ENCODE measurements around the gene ITPR2.
A peak's percentile ranks its signal among the peaks of the same experiment; 100 is the strongest.
"Not testable (repeated sequence)": the region's sequence is repeated elsewhere in the genome, so short reads cannot be mapped to it uniquely, and the experiment has no call there.

The ITPR2 gene

DNA sequence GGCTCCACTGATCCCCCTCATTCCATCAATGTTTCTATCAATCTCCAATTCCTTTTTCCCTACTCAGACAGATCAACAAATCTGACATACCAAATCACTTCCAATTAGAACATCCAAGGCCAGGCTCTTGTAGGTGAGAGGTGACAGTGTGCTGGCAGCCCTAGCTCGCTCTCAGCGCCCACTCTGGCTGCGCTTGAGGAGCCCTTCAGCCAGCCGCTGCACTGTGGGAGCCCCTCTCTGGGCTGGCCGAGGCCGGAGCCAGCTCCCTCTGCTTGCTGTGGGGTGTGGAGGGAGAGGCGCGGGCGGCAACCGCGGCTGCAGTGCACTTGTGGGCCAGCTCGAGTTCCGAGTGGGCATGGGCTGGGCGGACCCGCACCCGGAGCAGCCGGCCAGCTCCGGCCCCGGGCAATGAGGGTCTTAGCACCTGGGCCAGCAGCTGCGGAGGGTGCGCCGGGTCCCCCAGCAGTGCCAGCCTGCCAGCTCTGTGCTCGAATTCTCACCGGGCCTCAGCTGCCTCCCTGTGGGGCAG, 6.0 kb upstream of the ITPR2 start:
- H3K27me3 ChIP-seq (replicated peaks; ENCODE audit: control insufficient read depth, insufficient read depth, low read length) = no peaks in the 10 kb centered on the region
- no peaks in the 10 kb centered on the region for H3K36me3 ChIP-seq (ENCODE audit: control insufficient read depth, insufficient read depth, low read length)
- TF ChIP-seq CTCF (IDR thresholded peaks at IDR 0.05; ENCODE audit: insufficient read depth, low read length, poor library complexity, severe bottlenecking) = no peak
- no peak overlapping the region for H3K4me3 ChIP-seq (replicated peaks; ENCODE audit: low read depth, low read length)
- no peak for DNase-seq (ENCODE audit: extremely low read depth, insufficient read length)

GRCh38 chr12:26836201-26836600, 3.2 kb upstream of the ITPR2 start:
- H3K36me3 ChIP-seq (ENCODE audit: control insufficient read depth, insufficient read depth, low read length) = no peaks in the 10 kb centered on the region
- no peaks in the 10 kb centered on the region for H3K27me3 ChIP-seq (replicated peaks; ENCODE audit: control insufficient read depth, insufficient read depth, low read length)
- DNase-seq (ENCODE audit: extremely low read depth, insufficient read length) = no peak
- TF ChIP-seq CTCF (IDR thresholded peaks at IDR 0.05; ENCODE audit: insufficient read depth, low read length, poor library complexity, severe bottlenecking) = no peak
- H3K4me3 ChIP-seq (replicated peaks; ENCODE audit: low read depth, low read length) = no peak overlapping the region

DNA sequence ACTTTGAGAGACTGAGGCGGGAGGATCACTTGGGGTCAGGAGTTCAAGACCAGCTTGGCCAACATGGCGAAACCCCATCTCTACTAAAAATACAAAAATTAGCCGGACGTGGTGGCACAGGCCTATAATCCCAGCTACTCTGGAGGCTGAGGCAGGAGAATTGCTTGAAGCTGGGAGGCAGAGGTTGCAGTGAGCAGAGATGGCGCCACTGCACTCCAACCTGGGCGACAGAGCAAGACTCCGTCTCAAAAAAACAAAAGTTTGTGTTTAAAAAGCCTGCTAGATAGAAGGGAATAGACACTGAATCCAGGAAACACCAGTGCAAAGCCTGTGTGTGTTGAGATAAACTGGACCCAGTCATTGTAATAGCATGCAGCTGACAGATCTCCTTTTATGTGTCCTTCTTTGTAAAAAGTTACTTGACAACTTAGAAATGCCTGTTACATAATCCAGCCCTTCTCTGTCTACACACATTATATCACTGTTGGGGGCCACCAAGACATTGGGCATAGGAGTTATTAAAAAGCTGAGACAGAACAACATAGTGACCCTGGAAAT, 1.6 kb upstream of the ITPR2 start:
- not testable (repeated sequence) for H3K27me3 ChIP-seq (replicated peaks; ENCODE audit: control insufficient read depth, insufficient read depth, low read length); DNase-seq (ENCODE audit: extremely low read depth, insufficient read length); H3K36me3 ChIP-seq (ENCODE audit: control insufficient read depth, insufficient read depth, low read length); H3K4me3 ChIP-seq (replicated peaks; ENCODE audit: low read depth, low read length)

DNA sequence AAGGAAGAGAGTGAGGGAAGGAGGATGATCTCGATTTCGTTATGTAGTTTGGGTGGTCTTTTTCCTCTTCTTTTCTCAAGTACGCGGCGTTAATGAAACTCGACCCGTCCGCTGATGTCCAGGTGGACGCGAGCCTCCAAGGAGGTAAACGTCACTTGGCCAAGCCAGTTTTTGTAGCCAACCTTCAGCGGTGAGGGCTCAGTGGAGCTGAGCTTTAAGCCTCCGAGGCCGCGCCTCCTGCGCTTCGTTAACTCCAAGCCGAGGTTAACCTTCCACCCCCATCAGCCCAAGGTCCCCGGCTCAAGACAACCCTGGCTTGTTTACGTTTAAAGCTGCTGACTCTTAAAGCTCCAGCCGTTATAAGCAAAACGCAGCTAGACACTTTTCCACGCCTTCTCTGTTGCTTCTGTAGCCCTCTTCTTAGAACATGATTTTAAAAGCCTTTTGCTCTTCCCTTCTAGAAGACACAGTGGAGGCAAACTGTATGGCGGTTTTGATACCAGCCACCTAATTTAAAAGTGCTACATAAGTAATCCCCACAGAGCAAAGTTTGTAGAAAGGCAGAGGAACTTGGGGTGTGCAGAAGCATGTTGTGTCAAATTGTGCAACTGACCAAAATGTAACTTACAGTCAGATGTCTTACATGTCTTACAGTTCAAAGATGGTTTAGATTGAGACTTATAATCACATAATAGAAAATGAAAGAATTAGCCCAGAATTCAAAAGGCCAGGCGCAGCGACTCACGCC, 923 bp upstream of the ITPR2 start:
- H3K27me3 ChIP-seq (replicated peaks; ENCODE audit: control insufficient read depth, insufficient read depth, low read length) = no peaks in the 10 kb centered on the region
- H3K4me3 ChIP-seq (replicated peaks; ENCODE audit: low read depth, low read length) = peak overlapping the region; percentile 61
- TF ChIP-seq CTCF (IDR thresholded peaks at IDR 0.05; ENCODE audit: insufficient read depth, low read length, poor library complexity, severe bottlenecking) = no peak
- H3K36me3 ChIP-seq (ENCODE audit: control insufficient read depth, insufficient read depth, low read length) = no peaks in the 10 kb centered on the region; the same call in 1 of the 2 replicates
- peak; percentile 48 for DNase-seq (ENCODE audit: extremely low read depth, insufficient read length)

DNA sequence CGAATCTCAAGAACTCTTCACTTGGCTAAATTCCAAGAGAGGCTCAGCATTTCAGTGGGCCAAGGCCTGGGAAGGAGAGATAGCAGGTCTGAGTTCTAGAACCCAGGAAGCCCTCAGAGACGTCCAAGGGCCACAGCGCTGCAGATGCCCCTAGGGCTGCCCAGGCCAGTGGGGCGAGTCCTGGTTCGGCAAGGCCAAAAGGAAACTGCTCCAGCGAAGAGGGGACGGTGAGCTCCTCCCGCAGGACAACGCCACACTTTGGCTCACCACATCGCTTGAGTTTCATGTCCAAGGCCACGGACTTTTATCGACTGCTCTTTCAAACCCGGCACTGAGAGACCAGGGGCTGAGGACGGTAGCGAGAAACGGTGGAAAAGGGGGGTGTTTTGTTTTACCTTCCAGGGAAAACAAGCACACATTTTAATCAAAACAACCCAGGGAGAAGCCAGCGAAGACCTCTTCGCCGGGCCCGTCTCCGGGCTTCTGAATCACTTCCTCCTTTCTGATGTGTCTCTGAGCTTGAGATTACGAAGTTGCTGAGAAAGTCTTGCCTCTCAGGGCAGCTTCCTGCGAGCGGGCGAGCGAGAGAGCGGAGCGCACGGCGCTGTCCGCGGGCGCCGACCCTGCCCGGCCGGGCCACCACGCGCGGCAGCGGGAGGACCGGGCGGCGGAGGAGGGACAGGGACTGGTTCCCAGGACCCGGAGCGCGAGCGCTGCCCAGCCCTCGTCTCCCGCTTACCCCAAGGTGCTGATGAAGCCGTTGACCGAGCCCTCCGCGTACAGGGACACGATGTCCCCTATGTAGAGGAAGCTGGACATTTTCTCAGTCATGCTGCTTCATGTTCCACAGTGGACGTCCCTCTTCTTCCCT, 808 bp downstream of the ITPR2 start:
- DNase-seq (ENCODE audit: extremely low read depth, insufficient read length) = peak; percentile 83
- TF ChIP-seq CTCF (IDR thresholded peaks at IDR 0.05; ENCODE audit: insufficient read depth, low read length, poor library complexity, severe bottlenecking) = peak; percentile 30
- H3K4me3 ChIP-seq (replicated peaks; ENCODE audit: low read depth, low read length) = peak overlapping the region; percentile 99
- H3K27me3 ChIP-seq (replicated peaks; ENCODE audit: control insufficient read depth, insufficient read depth, low read length) = no peaks in the 10 kb centered on the region
- H3K36me3 ChIP-seq (ENCODE audit: control insufficient read depth, insufficient read depth, low read length) = no peaks in the 10 kb centered on the region; the same call in 1 of the 2 replicates
